Mammary microvascular endothelial cell (primary cell): ENCODE data around the gene TRAPPC10. TPM values are rescaled to one million over a fixed set of nuclear protein-coding genes. Genes with fewer than 3 reads are reported as not detected.

ENCODE experiments used
- total RNA-seq: library from RNA; depleted of rRNA; stranded (reverse); fragments of >200 nt; gene quantifications from 2 replicates; pipeline ENCODE4 v1.2.3, GENCODE V29; 2015

Gene TRAPPC10
- 17.1 and 18.4 TPM in 2 replicates for total RNA-seq

DNA sequence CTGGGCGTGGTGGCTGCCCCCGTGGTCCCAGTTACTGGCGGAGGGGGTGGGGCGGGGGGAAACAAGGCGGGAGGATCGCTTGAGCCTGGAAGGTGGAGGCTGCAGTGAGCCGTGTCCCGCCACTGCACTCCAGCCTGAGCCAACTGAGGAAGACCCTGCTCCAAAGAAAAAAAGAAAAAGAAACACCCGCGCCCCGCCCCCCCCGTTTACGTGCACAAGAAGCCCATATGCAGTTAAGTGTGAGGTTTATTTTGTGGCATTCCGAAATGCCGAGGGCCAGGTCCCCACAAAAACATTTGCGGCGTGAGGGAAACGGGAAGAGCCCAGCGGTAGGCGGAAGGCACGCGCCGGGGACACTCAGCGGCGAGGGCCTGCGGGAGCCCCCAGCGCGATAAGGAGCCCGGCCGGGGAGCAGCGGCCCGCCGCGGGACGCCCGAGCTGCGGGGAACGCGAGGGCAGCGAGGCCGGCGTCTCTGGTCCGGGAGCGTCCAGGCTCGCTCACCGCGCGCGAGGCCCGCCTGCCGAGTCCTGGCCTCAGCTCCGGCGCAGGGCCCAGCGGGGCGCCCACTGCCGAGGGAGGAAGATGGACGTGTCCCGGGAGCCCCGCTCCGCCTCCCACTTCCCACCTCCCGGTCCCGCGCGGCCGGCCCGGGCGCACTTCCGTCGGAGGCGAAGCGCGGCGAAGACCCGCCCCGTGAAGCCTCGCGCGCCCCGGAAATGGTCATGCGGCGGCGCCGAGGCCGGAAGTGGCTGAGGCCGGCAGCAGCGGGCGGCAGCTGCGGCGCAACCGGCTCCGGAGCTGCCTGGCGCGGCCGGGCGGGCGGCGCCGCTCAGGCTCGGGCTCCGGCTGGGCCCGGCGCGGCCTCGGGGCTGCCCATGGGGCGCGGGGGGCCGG, at the start of gene TRAPPC10:
TSS of gene TRAPPC10 (plus strand) at position 731 of the 895 bp plus-strand sequence. CDS start 185 bp downstream, outside the sequence.

GRCh38 chr21:44107026-44107501, 95.0 kb downstream of the TRAPPC10 start, which contains the start of gene PWP2:
Gene PWP2 (plus strand): TSS chr21:44107399. CDS start chr21:44107417, 18 bp downstream.

Other genes starting within 250 kb of the TRAPPC10 start
- gene CSTB, start 236.0 kb upstream of the TRAPPC10 start, total RNA-seq = 27.8 and 35.1 TPM in 2 replicates
- gene RRP1, start 222.7 kb upstream of the TRAPPC10 start, total RNA-seq = 29.7 and 32.7 TPM in 2 replicates
- gene AGPAT3, start 147.1 kb upstream of the TRAPPC10 start, total RNA-seq = 51.2 and 60.2 TPM in 2 replicates
- gene PWP2, start 95.1 kb downstream of the TRAPPC10 start, total RNA-seq = 22.5 and 25.5 TPM in 2 replicates
- 20.4 and 26.8 TPM in 2 replicates for gene GATD3, start 121.4 kb downstream of the TRAPPC10 start, total RNA-seq
- 0.67 and 1.0 TPM in 2 replicates for gene ICOSLG, start 228.6 kb downstream of the TRAPPC10 start, total RNA-seq
- not detected in 2 replicates for gene DNMT3L, start 249.6 kb downstream of the TRAPPC10 start, total RNA-seq